ENCODE data around the gene IGFBP3. TPM values are rescaled to one million over a fixed set of nuclear protein-coding genes. Genes with fewer than 3 reads are reported as not detected.
A peak's percentile ranks its signal among the peaks of the same experiment; 100 is the strongest.

The IGFBP3 gene
- total and polyA plus RNA-seq, 2 of the 13 experiments (the other 11 are each of a cell fraction or from before 2014, with no cell fraction given): 57.5 TPM; not detected in 1

DNA sequence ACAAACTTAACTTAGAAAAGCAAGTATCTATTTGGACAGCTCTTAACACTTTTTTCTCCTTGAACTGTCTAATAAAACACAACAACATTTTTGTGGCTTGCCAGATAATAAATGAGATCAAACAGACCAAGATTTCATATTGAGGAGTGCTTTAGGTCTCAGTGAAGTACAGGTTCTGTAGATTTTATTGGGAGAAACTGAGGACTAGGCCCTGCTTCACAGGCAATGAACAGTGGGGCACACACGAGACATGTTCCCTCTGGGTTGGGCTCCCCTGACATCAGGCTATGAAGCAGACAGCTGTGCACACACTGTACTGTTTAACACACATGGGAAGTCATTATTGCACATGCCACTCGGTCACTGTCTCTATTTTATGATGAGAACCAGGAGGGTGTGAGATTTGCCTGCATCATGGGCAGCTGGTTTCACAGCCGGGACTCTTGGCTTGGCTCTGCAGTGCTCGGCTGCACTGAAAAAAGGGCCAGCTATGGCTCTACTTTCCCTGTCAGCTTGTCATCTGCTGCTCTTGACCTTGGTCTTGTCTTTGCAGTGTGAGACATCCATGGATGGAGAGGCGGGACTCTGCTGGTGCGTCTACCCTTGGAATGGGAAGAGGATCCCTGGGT lies 28.6 kb downstream of the IGFBP3 start (continued):
- TF ChIP-seq, protein P1, sequence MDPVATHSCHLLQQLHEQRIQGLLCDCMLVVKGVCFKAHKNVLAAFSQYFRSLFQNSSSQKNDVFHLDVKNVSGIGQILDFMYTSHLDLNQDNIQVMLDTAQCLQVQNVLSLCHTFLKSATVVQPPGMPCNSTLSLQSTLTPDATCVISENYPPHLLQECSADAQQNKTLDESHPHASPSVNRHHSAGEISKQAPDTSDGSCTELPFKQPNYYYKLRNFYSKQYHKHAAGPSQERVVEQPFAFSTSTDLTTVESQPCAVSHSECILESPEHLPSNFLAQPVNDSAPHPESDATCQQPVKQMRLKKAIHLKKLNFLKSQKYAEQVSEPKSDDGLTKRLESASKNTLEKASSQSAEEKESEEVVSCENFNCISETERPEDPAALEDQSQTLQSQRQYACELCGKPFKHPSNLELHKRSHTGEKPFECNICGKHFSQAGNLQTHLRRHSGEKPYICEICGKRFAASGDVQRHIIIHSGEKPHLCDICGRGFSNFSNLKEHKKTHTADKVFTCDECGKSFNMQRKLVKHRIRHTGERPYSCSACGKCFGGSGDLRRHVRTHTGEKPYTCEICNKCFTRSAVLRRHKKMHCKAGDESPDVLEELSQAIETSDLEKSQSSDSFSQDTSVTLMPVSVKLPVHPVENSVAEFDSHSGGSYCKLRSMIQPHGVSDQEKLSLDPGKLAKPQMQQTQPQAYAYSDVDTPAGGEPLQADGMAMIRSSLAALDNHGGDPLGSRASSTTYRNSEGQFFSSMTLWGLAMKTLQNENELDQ (CRISPR knock-in tag; IDR thresholded peaks at IDR 0.05; ENCODE audit: borderline replicate concordance): no peak
- TF ChIP-seq HMG20A (CRISPR knock-in tag; IDR thresholded peaks at IDR 0.05; ENCODE audit: borderline replicate concordance) (peak; percentile 47), SMARCE1 (IDR thresholded peaks at IDR 0.05; ENCODE audit: borderline replicate concordance) (no peak), ZNF546 (CRISPR knock-in tag; conservative IDR thresholded peaks at IDR 0.05) (no peak), GPN1 (CRISPR knock-in tag; IDR thresholded peaks at IDR 0.05; ENCODE audit: borderline replicate concordance) (no peak), ZNF136 (CRISPR knock-in tag; IDR thresholded peaks at IDR 0.05; ENCODE audit: low read depth) (no peak), REPIN1 (CRISPR knock-in tag; IDR thresholded peaks at IDR 0.05; ENCODE audit: borderline replicate concordance, low read depth) (no peak), ZNF20 (CRISPR knock-in tag; IDR thresholded peaks at IDR 0.05) (no peak), NFRKB (IDR thresholded peaks at IDR 0.05) (no peak), ZNF12 (CRISPR knock-in tag; IDR thresholded peaks at IDR 0.05) (peak; percentile 51; the same call in 1 of the 2 replicates), ZNF709 (CRISPR knock-in tag; IDR thresholded peaks at IDR 0.05) (peak; percentile 71; the same call in 1 of the 2 replicates), ZSCAN21 (CRISPR knock-in tag; IDR thresholded peaks at IDR 0.05; ENCODE audit: borderline replicate concordance) (peak; percentile 51; the same call in 1 of the 2 replicates), TBL1XR1 (IDR thresholded peaks at IDR 0.05; ENCODE audit: borderline replicate concordance, low read length, partially characterized antibody) (peak; percentile 41), SRSF9 (IDR thresholded peaks at IDR 0.05; ENCODE audit: borderline replicate concordance, insufficient read depth, low read depth, low read length, poor library complexity, severe bottlenecking) (no peak), ELF3 (CRISPR knock-in tag; IDR thresholded peaks at IDR 0.05) (peak; percentile 12; the same call in 1 of the 2 replicates), SMAD1 (CRISPR knock-in tag; IDR thresholded peaks at IDR 0.05; ENCODE audit: borderline replicate concordance, low read depth) (no peak; the same call in 1 of the 2 replicates)
- TF ChIP-seq, protein P2, sequence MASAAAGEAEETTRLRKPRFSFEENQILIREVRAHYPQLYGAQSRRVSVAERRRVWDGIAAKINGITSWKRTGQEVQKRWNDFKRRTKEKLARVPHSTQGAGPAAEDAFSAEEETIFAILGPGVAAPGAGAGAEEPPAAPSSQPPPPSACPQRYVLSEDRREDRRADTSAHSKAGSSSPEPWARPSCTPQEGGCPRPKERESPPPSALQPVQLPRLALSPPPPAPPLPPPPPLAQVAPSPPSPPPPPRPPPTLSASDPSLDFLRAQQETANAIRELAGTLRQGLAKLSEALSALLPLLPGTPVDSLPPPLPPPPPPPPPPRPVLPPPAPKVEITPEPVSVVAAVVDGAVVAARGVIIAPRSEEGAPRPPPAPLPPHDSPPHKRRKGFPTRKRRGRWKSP (CRISPR knock-in tag; IDR thresholded peaks at IDR 0.05): peak; percentile 91; the same call in 1 of the 2 replicates
- TF ChIP-seq, protein P3, sequence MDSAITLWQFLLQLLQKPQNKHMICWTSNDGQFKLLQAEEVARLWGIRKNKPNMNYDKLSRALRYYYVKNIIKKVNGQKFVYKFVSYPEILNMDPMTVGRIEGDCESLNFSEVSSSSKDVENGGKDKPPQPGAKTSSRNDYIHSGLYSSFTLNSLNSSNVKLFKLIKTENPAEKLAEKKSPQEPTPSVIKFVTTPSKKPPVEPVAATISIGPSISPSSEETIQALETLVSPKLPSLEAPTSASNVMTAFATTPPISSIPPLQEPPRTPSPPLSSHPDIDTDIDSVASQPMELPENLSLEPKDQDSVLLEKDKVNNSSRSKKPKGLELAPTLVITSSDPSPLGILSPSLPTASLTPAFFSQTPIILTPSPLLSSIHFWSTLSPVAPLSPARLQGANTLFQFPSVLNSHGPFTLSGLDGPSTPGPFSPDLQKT (CRISPR knock-in tag; IDR thresholded peaks at IDR 0.05; ENCODE audit: borderline replicate concordance): no peak
- TF ChIP-seq, protein P4, sequence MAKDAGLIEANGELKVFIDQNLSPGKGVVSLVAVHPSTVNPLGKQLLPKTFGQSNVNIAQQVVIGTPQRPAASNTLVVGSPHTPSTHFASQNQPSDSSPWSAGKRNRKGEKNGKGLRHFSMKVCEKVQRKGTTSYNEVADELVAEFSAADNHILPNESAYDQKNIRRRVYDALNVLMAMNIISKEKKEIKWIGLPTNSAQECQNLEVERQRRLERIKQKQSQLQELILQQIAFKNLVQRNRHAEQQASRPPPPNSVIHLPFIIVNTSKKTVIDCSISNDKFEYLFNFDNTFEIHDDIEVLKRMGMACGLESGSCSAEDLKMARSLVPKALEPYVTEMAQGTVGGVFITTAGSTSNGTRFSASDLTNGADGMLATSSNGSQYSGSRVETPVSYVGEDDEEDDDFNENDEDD (CRISPR knock-in tag; IDR thresholded peaks at IDR 0.05; ENCODE audit: borderline replicate concordance): no peak
- TF ChIP-seq, protein P5, sequence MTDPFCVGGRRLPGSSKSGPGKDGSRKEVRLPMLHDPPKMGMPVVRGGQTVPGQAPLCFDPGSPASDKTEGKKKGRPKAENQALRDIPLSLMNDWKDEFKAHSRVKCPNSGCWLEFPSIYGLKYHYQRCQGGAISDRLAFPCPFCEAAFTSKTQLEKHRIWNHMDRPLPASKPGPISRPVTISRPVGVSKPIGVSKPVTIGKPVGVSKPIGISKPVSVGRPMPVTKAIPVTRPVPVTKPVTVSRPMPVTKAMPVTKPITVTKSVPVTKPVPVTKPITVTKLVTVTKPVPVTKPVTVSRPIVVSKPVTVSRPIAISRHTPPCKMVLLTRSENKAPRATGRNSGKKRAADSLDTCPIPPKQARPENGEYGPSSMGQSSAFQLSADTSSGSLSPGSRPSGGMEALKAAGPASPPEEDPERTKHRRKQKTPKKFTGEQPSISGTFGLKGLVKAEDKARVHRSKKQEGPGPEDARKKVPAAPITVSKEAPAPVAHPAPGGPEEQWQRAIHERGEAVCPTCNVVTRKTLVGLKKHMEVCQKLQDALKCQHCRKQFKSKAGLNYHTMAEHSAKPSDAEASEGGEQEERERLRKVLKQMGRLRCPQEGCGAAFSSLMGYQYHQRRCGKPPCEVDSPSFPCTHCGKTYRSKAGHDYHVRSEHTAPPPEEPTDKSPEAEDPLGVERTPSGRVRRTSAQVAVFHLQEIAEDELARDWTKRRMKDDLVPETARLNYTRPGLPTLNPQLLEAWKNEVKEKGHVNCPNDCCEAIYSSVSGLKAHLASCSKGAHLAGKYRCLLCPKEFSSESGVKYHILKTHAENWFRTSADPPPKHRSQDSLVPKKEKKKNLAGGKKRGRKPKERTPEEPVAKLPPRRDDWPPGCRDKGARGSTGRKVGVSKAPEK (CRISPR knock-in tag; IDR thresholded peaks at IDR 0.05; ENCODE audit: borderline replicate concordance): no peak

All from HepG2 (cell line).